ENCODE measurements around the gene CNTFR. TPM values are rescaled to one million over a fixed set of nuclear protein-coding genes. Genes with fewer than 3 reads are reported as not detected.

CNTFR gene
- total RNA-seq, 3 donors from 2014 or later = 11.3 to 103 (median 15.4) TPM

- no peaks in the 10 kb centered on the region for H3K27me3 ChIP-seq
- H3K4me1 ChIP-seq = no peaks in the 10 kb centered on the region
- no peak overlapping the region for H3K27ac ChIP-seq
- peak; percentile 56 to 72 for DNase-seq (ENCODE audit: low spot score in 2 of 2)
- H3K4me3 ChIP-seq = no peak overlapping the region
- TF ChIP-seq CTCF (IDR thresholded peaks at IDR 0.05) (peak; percentile 59 to 86 (median 76)), POLR2AphosphoS5 (IDR thresholded peaks at IDR 0.05) (no peak), POLR2A (IDR thresholded peaks at IDR 0.05) (no peak)
- H3K9me3 ChIP-seq = no peaks in the 10 kb centered on the region
- intact Hi-C loops (cut with DNase I; ENCODE audit: low total_unique reads) = loop anchor here (5.0 to 10.0 kb wide), 2 partner anchors 57 to 154 kb away; no protein-coding TSS in a partner anchor
- H3K36me3 ChIP-seq = no peaks in the 10 kb centered on the region
Observed at GRCh38 chr9:34547960-34548611, 41.4 kb downstream of the CNTFR start.

GRCh38 chr9:34546834-34547827 lies 42.4 kb downstream of the CNTFR start:
- H3K4me1 ChIP-seq = no peaks in the 10 kb centered on the region
- H3K27me3 ChIP-seq = no peaks in the 10 kb centered on the region
- TF ChIP-seq POLR2AphosphoS5 (IDR thresholded peaks at IDR 0.05) = no peak
- peak; percentile 71 to 73 (median 72) for TF ChIP-seq CTCF (IDR thresholded peaks at IDR 0.05)
- no peak for TF ChIP-seq POLR2A (IDR thresholded peaks at IDR 0.05)
- intact Hi-C loops (cut with DNase I; ENCODE audit: low total_unique reads) = loop anchor here (5.0 to 10.0 kb wide), 2 partner anchors 58 to 155 kb away; no protein-coding TSS in a partner anchor
- H3K4me3 ChIP-seq = no peak overlapping the region
- no peak for DNase-seq (ENCODE audit: low spot score in 2 of 2)
- no peaks in the 10 kb centered on the region for H3K36me3 ChIP-seq
- H3K9me3 ChIP-seq = no peaks in the 10 kb centered on the region
- H3K27ac ChIP-seq = no peak overlapping the region

- Histone ChIP-seq H3K4me3 (no peak overlapping the region), H3K9me3 (no peaks in the 10 kb centered on the region), H3K27ac (no peak overlapping the region), H3K36me3 (no peaks in the 10 kb centered on the region), H3K4me1 (no peaks in the 10 kb centered on the region), H3K27me3 (no peaks in the 10 kb centered on the region)
- TF ChIP-seq CTCF (IDR thresholded peaks at IDR 0.05) (no peak), POLR2AphosphoS5 (IDR thresholded peaks at IDR 0.05) (no peak), POLR2A (IDR thresholded peaks at IDR 0.05) (no peak)
- intact Hi-C loops (cut with DNase I; ENCODE audit: low total_unique reads) = loop anchor here (5.0 to 10.0 kb wide), 2 partner anchors 59 to 156 kb away; no protein-coding TSS in a partner anchor
- DNase-seq (ENCODE audit: low spot score in 2 of 2) = no peak
Observed at GRCh38 chr9:34546102-34546833, 43.3 kb downstream of the CNTFR start.

DNA sequence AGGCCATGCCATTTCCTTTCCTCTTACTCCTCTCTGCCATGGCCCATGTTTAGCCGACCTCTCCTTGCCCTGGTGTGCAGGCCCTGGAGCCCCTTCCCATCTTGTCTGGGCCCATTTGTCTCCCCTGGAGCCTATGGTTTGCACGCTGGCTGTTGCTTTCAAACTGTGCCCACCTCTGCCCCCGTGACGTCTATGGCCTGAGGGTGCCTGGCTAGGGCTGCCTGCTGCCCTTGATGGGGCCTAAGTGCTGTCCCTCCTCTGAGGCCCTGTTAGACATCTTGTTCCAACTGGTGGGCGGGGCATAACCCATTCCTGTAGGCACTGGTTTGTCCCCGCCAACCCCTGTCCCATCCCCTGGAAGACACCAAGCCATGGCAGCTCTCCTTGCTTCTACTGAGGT lies 44.0 kb downstream of the CNTFR start:
- no peak for DNase-seq (ENCODE audit: low spot score in 2 of 2)
- intact Hi-C loops (cut with DNase I; ENCODE audit: low total_unique reads) = loop anchor here (5.0 to 10.0 kb wide), 2 partner anchors 59 to 157 kb away; no protein-coding TSS in a partner anchor
- Histone ChIP-seq H3K27ac (no peak overlapping the region), H3K4me3 (no peak overlapping the region), H3K9me3 (no peaks in the 10 kb centered on the region), H3K36me3 (no peaks in the 10 kb centered on the region), H3K4me1 (no peaks in the 10 kb centered on the region), H3K27me3 (no peaks in the 10 kb centered on the region)
- TF ChIP-seq POLR2AphosphoS5 (IDR thresholded peaks at IDR 0.05) (no peak), CTCF (IDR thresholded peaks at IDR 0.05) (no peak), POLR2A (IDR thresholded peaks at IDR 0.05) (no peak)
